Neutrophil (primary cell): ENCODE measurements around the gene QRICH1.
A peak's percentile ranks its signal among the peaks of the same experiment; 100 is the strongest.

Experiments used
- H3K27ac ChIP-seq: fragments of 200-600 bp; sonication (generic); 2 replicates; pipeline ENCODE4 v1.5.1; 2016; ENCODE audit warnings: mild to moderate bottlenecking, moderate library complexity
- H3K27me3 ChIP-seq: fragments of 200-600 bp; sonication (generic); 2 replicates; pipeline ENCODE4 v1.6.0; 2016; ENCODE audit warnings: mild to moderate bottlenecking
- H3K36me3 ChIP-seq: fragments of 200-600 bp; sonication (generic); 2 replicates; pipeline ENCODE4 v1.5.1; 2017
- H3K4me1 ChIP-seq, 2 experiments: fragments of 200-600 bp in 1 of 2; sonication (generic) in 1 of 2; 1 replicate in 1 of 2; 2 replicates in 1 of 2; pipeline versions ENCODE4 v1.5.1 to v1.6.1; 2013 to 2016; ENCODE audit warnings: low read depth in 1 of 2, low read length in 1 of 2, mild to moderate bottlenecking in 1 of 2, moderate library complexity in 1 of 2; ENCODE audit not compliant: control insufficient read depth in 1 of 2, insufficient read depth in 1 of 2
- H3K4me3 ChIP-seq, 2 experiments: fragments of 200-600 bp in 1 of 2; sonication (generic) in 1 of 2; 1 replicate in 1 of 2; 2 replicates in 1 of 2; pipeline ENCODE4 v1.5.1; 2013 to 2016; ENCODE audit warnings: low read depth in 1 of 2, low read length in 1 of 2, mild to moderate bottlenecking in 1 of 2, moderate library complexity in 1 of 2
- H3K9me3 ChIP-seq: fragments of 200-600 bp; sonication (generic); 2 replicates; pipeline ENCODE4 v1.5.1; 2016
- CTCF ChIP-seq: fragments of 200-600 bp; sonication (generic); IDR thresholded peaks from 2 replicates; pipeline ENCODE4 v1.5.1; 2016; ENCODE audit warnings: antibody characterized with exemption

Gene QRICH1

DNA sequence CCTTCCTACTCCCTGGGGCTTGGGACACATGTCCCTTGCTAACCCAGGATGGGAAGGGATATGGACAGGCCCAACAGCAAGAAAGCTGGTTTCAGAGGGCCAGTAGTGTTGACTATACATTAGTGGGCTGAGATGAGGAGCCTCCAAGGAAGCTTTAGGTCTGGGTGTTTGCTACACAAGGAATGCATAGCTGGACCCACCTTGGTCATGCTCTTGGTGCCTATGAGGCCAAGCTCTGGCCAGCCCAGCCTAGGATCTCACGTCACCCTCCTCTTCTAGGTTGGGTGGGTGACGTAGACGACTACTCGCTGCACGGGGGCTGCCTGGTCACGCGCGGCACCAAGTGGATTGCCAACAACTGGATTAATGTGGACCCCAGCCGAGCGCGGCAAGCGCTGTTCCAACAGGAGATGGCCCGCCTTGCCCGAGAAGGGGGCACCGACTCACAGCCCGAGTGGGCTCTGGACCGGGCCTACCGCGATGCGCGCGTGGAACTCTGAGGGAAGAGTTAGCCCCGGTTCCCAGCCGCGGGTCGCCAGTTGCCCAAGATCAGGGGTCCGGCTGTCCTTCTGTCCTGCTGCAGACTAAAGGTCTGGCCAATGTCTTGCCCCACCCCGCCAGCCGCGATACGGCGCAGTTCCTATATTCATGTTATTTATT, 87.3 kb downstream of the QRICH1 start:
- Histone ChIP-seq H3K4me1 (peaks cover 24 to 35% of the 10 kb centered on the region in 2 experiments), H3K4me3 (peak overlapping the region; percentile 83 to 96), H3K36me3 (peaks cover under 1% of the 10 kb centered on the region), H3K27me3 (no peaks in the 10 kb centered on the region), H3K9me3 (no peaks in the 10 kb centered on the region), H3K27ac (peak overlapping the region; percentile 89)
- TF ChIP-seq CTCF: no peak

DNA sequence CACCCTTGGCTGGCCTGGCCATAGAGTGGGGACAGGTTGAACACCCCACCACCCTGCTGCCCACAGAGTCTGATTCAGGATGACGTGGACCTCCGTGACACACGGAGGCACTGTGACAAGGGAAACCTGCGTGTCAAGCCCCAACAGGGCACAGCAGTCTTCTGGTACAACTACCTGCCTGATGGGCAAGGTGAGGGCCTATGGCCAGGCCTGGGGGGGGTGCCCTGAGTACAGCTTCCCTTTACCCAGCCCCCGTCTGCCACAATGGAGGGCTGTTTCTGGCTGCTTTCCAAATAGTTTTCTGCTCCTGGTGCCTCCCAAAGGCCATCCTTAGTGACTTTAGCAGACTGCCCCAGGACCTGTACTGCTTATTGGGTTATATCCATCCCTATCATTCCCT, 87.9 kb downstream of the QRICH1 start:
- H3K4me1 ChIP-seq: peaks cover 24 to 35% of the 10 kb centered on the region in 2 experiments
- no peak for TF ChIP-seq CTCF
- no peak overlapping the region for H3K27ac ChIP-seq
- H3K36me3 ChIP-seq: no peaks in the 10 kb centered on the region
- H3K9me3 ChIP-seq: no peaks in the 10 kb centered on the region
- H3K27me3 ChIP-seq: no peaks in the 10 kb centered on the region
- no peak overlapping the region for H3K4me3 ChIP-seq

DNA sequence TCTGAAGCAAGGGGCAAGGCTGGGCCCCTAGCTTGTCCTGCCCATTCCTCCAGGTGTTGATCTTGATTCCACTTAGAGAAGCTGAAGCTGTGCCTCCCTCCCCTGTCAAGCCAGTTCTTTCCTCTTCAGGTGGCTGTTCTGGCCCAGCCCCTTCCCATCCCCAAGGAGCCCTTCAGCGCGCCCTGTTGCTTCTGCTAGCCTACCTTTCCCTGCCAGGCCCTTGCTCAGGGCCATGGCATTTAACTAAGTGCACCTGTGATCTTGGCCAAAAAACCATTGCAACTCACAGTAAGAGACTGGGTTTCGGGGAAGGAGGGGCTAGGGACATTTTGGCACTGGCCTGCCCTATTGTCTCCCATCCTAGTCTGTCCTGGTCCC, 88.6 kb downstream of the QRICH1 start:
- H3K4me1 ChIP-seq: peaks cover 24 to 35% of the 10 kb centered on the region in 2 experiments
- H3K4me3 ChIP-seq: no peak overlapping the region
- TF ChIP-seq CTCF: no peak
- H3K9me3 ChIP-seq: no peaks in the 10 kb centered on the region
- no peaks in the 10 kb centered on the region for H3K27me3 ChIP-seq
- H3K27ac ChIP-seq: no peak overlapping the region
- no peaks in the 10 kb centered on the region for H3K36me3 ChIP-seq

GRCh38 chr3:49004352-49005302, 89.2 kb downstream of the QRICH1 start:
- Histone ChIP-seq H3K9me3 (no peaks in the 10 kb centered on the region), H3K27ac (no peak overlapping the region), H3K4me1 (peaks cover 22 to 32% of the 10 kb centered on the region in 2 experiments), H3K4me3 (no peak overlapping the region), H3K27me3 (no peaks in the 10 kb centered on the region), H3K36me3 (no peaks in the 10 kb centered on the region)
- no peak for TF ChIP-seq CTCF

- Histone ChIP-seq H3K4me3 (no peak overlapping the region), H3K4me1 (peaks cover under 1 to 2% of the 10 kb centered on the region in 2 experiments), H3K36me3 (no peaks in the 10 kb centered on the region), H3K27ac (no peak overlapping the region), H3K27me3 (no peaks in the 10 kb centered on the region), H3K9me3 (no peaks in the 10 kb centered on the region)
- no peak for TF ChIP-seq CTCF
Observed at GRCh38 chr3:49001155-49001554, 92.7 kb downstream of the QRICH1 start.
